ENCODE data around the gene PHF21A. TPM values are rescaled to one million over a fixed set of nuclear protein-coding genes. Genes with fewer than 3 reads are reported as not detected.

The PHF21A gene
- total RNA-seq, 4 donors from 2014 or later: 9.8 to 20.2 (median 15.4) TPM

GRCh38 chr11:45959851-45960250 lies 161.4 kb downstream of the PHF21A start:
- Histone ChIP-seq H3K4me1 (peaks cover 0 to 18% of the 10 kb centered on the region in 2 donors), H3K9me3 (no peaks in the 10 kb centered on the region), H3K36me3 (peaks cover 0 to 8% of the 10 kb centered on the region in 2 donors), H3K4me3 (no peak overlapping the region), H3K27me3 (no peaks in the 10 kb centered on the region), H3K27ac (peak overlapping the region in 1 of 4 donors; percentile 17)
- in situ Hi-C loops (cut with MboI; ENCODE audit: low sequenced_read_pairs in 4 of 4): loop anchor here in 2 of 4 donors (5.0 to 25.0 kb wide), 2 partner anchors 47 to 352 kb away; no protein-coding TSS in a partner anchor
- ATAC-seq (no peak), DNase-seq (no peak)
- intact Hi-C loops (cut with DNase I; ENCODE audit: low total_unique reads): loop anchor here (10.0 kb wide), 1 partner anchor 345 kb away; no protein-coding TSS in a partner anchor
- TF ChIP-seq, protein P1, sequence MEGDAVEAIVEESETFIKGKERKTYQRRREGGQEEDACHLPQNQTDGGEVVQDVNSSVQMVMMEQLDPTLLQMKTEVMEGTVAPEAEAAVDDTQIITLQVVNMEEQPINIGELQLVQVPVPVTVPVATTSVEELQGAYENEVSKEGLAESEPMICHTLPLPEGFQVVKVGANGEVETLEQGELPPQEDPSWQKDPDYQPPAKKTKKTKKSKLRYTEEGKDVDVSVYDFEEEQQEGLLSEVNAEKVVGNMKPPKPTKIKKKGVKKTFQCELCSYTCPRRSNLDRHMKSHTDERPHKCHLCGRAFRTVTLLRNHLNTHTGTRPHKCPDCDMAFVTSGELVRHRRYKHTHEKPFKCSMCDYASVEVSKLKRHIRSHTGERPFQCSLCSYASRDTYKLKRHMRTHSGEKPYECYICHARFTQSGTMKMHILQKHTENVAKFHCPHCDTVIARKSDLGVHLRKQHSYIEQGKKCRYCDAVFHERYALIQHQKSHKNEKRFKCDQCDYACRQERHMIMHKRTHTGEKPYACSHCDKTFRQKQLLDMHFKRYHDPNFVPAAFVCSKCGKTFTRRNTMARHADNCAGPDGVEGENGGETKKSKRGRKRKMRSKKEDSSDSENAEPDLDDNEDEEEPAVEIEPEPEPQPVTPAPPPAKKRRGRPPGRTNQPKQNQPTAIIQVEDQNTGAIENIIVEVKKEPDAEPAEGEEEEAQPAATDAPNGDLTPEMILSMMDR (IDR thresholded peaks at IDR 0.05 in 4 of 5, conservative IDR thresholded peaks at IDR 0.05 in 1 of 5): no peak
- TF ChIP-seq POLR2A (IDR thresholded peaks at IDR 0.05): no peak

- Histone ChIP-seq H3K9me3 (no peaks in the 10 kb centered on the region), H3K27me3 (no peaks in the 10 kb centered on the region), H3K4me1 (peaks cover 8 to 12% of the 10 kb centered on the region in 2 donors), H3K4me3 (no peak overlapping the region), H3K27ac (no peak overlapping the region), H3K36me3 (peaks cover 0 to 66% of the 10 kb centered on the region in 2 donors)
- DNase-seq (no peak), ATAC-seq (no peak)
- in situ Hi-C loops (cut with MboI; ENCODE audit: low sequenced_read_pairs in 4 of 4) (loop anchor here in 1 of 4 donors (25.0 kb wide), 1 partner anchor 362 kb away; no protein-coding TSS in a partner anchor), intact Hi-C loops (cut with DNase I; ENCODE audit: low total_unique reads) (no loop called here)
- no peak for TF ChIP-seq POLR2A (IDR thresholded peaks at IDR 0.05)
- TF ChIP-seq, protein P1 (IDR thresholded peaks at IDR 0.05 in 4 of 5, conservative IDR thresholded peaks at IDR 0.05 in 1 of 5): no peak
Measured at GRCh38 chr11:45949992-45950407, 171.3 kb downstream of the PHF21A start.

DNA sequence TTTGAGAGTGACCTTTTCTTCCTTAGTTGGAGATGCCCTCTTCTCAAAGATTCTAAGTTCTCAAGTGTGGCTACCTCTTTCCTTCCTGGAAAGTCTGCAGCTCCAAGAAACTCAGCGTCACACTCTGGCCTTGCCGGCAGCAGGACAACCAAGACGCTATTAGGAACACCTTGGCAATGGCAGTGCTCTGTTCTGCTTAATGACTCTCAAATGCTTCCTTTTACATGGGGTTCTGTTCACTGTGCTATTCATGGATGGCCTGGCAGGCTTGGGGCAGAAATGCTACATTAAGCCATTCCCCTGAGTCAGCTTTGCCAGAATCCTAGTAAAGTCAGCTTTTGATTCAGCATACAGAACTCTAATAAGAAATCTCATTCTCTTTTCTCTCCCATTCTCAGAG lies 172.9 kb downstream of the PHF21A start:
- no peaks in the 10 kb centered on the region for H3K9me3 ChIP-seq
- no peak for ATAC-seq
- no peaks in the 10 kb centered on the region for H3K27me3 ChIP-seq
- peaks cover 0 to 64% of the 10 kb centered on the region in 2 donors for H3K36me3 ChIP-seq
- no peak for DNase-seq
- peaks cover 10 to 12% of the 10 kb centered on the region in 2 donors for H3K4me1 ChIP-seq
- TF ChIP-seq, protein P1 (IDR thresholded peaks at IDR 0.05 in 4 of 5, conservative IDR thresholded peaks at IDR 0.05 in 1 of 5): no peak
- no peak for TF ChIP-seq POLR2A (IDR thresholded peaks at IDR 0.05)
- H3K4me3 ChIP-seq: no peak overlapping the region
- H3K27ac ChIP-seq: no peak overlapping the region
- intact Hi-C loops (cut with DNase I; ENCODE audit: low total_unique reads) (no loop called here), in situ Hi-C loops (cut with MboI; ENCODE audit: low sequenced_read_pairs in 4 of 4) (no loop called here)

DNA sequence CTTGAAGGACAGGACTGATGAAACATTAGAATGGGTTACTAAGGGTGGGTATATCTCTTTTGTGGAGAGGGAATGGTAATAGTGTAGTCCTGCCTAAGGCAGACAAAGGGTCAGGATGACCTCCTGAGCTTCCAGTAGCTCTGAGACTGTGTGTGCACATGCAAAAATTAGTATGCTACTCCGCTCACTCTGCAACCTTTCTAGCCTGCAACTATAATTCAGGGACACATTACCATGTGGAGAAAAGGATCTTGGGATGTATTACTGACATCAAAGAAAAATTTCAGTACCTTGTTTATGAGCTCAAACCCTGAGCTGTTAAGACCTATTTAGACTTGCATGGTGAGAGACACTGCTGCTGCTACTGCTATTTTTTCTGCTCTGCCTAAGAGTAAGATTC lies 173.4 kb downstream of the PHF21A start:
- Histone ChIP-seq H3K9me3 (no peaks in the 10 kb centered on the region), H3K4me3 (no peak overlapping the region), H3K27me3 (no peaks in the 10 kb centered on the region), H3K27ac (no peak overlapping the region), H3K4me1 (peaks cover 10 to 12% of the 10 kb centered on the region in 2 donors), H3K36me3 (peaks cover 0 to 61% of the 10 kb centered on the region in 2 donors)
- in situ Hi-C loops (cut with MboI; ENCODE audit: low sequenced_read_pairs in 4 of 4) (no loop called here), intact Hi-C loops (cut with DNase I; ENCODE audit: low total_unique reads) (no loop called here)
- ATAC-seq (no peak), DNase-seq (no peak)
- TF ChIP-seq POLR2A (IDR thresholded peaks at IDR 0.05): no peak
- TF ChIP-seq, protein P1 (IDR thresholded peaks at IDR 0.05 in 4 of 5, conservative IDR thresholded peaks at IDR 0.05 in 1 of 5): no peak

All from gastrocnemius medialis (tissue), 4 donors.